HG03064 (cell line): Measurements from ENCODE around the gene TBC1D19.
"Not testable (repeated sequence)": the region's sequence is repeated elsewhere in the genome, so short reads cannot be mapped to it uniquely, and the experiment has no call there.

Experiments
- ATAC-seq: cut with Tn5 transposase; IDR thresholded peaks from one replicate; pipeline ENCODE4 v1.9.1; 2021; ENCODE audit warnings: low read depth; ENCODE audit not compliant: unreplicated experiment

TBC1D19 gene

GRCh38 chr4:26583865-26584652 is at the start of gene TBC1D19:
TBC1D19 (plus strand) TSS chr4:26584084; CDS start chr4:26584194, 110 bp downstream.
- ATAC-seq = peak; percentile 100

- ATAC-seq = no peak
Observed at GRCh38 chr4:26542991-26543390, 40.9 kb upstream of the TBC1D19 start.

GRCh38 chr4:26544421-26544820 is 39.5 kb upstream of the TBC1D19 start:
- no peak for ATAC-seq

GRCh38 chr4:26548379-26548778 is 35.5 kb upstream of the TBC1D19 start:
- not testable (repeated sequence) for ATAC-seq

GRCh38 chr4:26557164-26557563 is 26.7 kb upstream of the TBC1D19 start:
- no peak for ATAC-seq

- no peak for ATAC-seq
Observed at GRCh38 chr4:26558166-26558895, 25.6 kb upstream of the TBC1D19 start.

- no peak for ATAC-seq
Observed at GRCh38 chr4:26566133-26566532, 17.8 kb upstream of the TBC1D19 start.

GRCh38 chr4:26568446-26568994 is 15.4 kb upstream of the TBC1D19 start:
- no peak for ATAC-seq

- no peak for ATAC-seq
Observed at GRCh38 chr4:26570596-26570995, 13.3 kb upstream of the TBC1D19 start.

- no peak for ATAC-seq
Observed at GRCh38 chr4:26573389-26573794, 10.5 kb upstream of the TBC1D19 start.

- no peak for ATAC-seq
Observed at GRCh38 chr4:26574563-26574962, 9.3 kb upstream of the TBC1D19 start.

- ATAC-seq = no peak
Observed at GRCh38 chr4:26576231-26576739, 7.6 kb upstream of the TBC1D19 start.

- no peak for ATAC-seq
Observed at GRCh38 chr4:26577066-26577465, 6.8 kb upstream of the TBC1D19 start.

- ATAC-seq = no peak
Observed at GRCh38 chr4:26579169-26579568, 4.7 kb upstream of the TBC1D19 start.

- not testable (repeated sequence) for ATAC-seq
Observed at GRCh38 chr4:26581341-26581740, 2.5 kb upstream of the TBC1D19 start.

GRCh38 chr4:26583538-26583864 is 383 bp upstream of the TBC1D19 start:
- peak; percentile 46 for ATAC-seq

GRCh38 chr4:26584725-26585124 is 841 bp downstream of the TBC1D19 start:
- ATAC-seq = no peak

- no peak for ATAC-seq
Observed at GRCh38 chr4:26589705-26590104, 5.8 kb downstream of the TBC1D19 start.

GRCh38 chr4:26590639-26591038 is 6.8 kb downstream of the TBC1D19 start:
- no peak for ATAC-seq

- ATAC-seq = not testable (repeated sequence)
Observed at GRCh38 chr4:26593557-26593956, 9.7 kb downstream of the TBC1D19 start.

GRCh38 chr4:26594371-26594770 is 10.5 kb downstream of the TBC1D19 start:
- no peak for ATAC-seq
